ENCODE measurements around the gene CFTR. TPM values are rescaled to one million over a fixed set of nuclear protein-coding genes. Genes with fewer than 3 reads are reported as not detected.

The CFTR gene
- total and polyA plus RNA-seq, 10 of the 15 experiments (the other 5 are each of a cell fraction or from before 2014, with no cell fraction given) = 0.02 to 2.3 (median 0.21) TPM; not detected in 1

DNA sequence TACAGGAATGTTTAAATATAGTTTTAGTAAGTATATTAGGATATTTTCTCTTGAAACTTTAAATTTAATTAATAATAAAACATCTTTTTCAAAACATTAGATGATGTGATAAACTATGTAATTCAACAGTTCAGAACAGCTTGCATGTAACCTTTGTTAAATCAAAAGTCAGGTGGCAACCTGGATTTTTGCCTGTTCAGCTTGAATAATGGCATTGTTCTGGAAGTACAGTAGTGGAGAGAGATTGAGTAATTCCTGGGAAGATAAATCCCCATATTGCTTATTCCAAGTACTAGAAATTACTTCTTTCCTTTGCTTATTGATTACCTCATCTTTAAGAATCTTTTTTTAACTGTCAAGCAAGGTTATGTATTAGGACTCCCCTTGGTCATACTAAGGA is 20.1 kb upstream of the CFTR start:
- H3K79me2 ChIP-seq (ENCODE audit: control insufficient read depth, insufficient read depth, low read length) = no peaks in the 10 kb centered on the region
- no peak overlapping the region for H3K9ac ChIP-seq (ENCODE audit: control insufficient read depth, insufficient read depth, low read length)
- no peaks in the 10 kb centered on the region for H3K36me3 ChIP-seq (ENCODE audit: control insufficient read depth in 2 of 2, insufficient read depth in 2 of 2, low read length in 1 of 2)
- TF ChIP-seq ZZZ3 (IDR thresholded peaks at IDR 0.05; ENCODE audit: control insufficient read depth, insufficient read length, low read depth) = no peak
- TF ChIP-seq, protein P1, sequence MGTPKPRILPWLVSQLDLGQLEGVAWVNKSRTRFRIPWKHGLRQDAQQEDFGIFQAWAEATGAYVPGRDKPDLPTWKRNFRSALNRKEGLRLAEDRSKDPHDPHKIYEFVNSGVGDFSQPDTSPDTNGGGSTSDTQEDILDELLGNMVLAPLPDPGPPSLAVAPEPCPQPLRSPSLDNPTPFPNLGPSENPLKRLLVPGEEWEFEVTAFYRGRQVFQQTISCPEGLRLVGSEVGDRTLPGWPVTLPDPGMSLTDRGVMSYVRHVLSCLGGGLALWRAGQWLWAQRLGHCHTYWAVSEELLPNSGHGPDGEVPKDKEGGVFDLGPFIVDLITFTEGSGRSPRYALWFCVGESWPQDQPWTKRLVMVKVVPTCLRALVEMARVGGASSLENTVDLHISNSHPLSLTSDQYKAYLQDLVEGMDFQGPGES (IDR thresholded peaks at IDR 0.05) = no peak
- no peak for TF ChIP-seq CHD2 (IDR thresholded peaks at IDR 0.05; ENCODE audit: borderline replicate concordance, low read depth, low read length)
- TF ChIP-seq, protein P2, sequence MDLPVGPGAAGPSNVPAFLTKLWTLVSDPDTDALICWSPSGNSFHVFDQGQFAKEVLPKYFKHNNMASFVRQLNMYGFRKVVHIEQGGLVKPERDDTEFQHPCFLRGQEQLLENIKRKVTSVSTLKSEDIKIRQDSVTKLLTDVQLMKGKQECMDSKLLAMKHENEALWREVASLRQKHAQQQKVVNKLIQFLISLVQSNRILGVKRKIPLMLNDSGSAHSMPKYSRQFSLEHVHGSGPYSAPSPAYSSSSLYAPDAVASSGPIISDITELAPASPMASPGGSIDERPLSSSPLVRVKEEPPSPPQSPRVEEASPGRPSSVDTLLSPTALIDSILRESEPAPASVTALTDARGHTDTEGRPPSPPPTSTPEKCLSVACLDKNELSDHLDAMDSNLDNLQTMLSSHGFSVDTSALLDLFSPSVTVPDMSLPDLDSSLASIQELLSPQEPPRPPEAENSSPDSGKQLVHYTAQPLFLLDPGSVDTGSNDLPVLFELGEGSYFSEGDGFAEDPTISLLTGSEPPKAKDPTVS (IDR thresholded peaks at IDR 0.05; ENCODE audit: low read depth, low read length) = no peak
- TF ChIP-seq, protein P3, sequence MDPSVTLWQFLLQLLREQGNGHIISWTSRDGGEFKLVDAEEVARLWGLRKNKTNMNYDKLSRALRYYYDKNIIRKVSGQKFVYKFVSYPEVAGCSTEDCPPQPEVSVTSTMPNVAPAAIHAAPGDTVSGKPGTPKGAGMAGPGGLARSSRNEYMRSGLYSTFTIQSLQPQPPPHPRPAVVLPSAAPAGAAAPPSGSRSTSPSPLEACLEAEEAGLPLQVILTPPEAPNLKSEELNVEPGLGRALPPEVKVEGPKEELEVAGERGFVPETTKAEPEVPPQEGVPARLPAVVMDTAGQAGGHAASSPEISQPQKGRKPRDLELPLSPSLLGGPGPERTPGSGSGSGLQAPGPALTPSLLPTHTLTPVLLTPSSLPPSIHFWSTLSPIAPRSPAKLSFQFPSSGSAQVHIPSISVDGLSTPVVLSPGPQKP (IDR thresholded peaks at IDR 0.05; ENCODE audit: low read depth, low read length) = no peak
- TF ChIP-seq BMI1 (IDR thresholded peaks at IDR 0.05; ENCODE audit: borderline replicate concordance) = no peak
- no peak for TF ChIP-seq MEF2A (IDR thresholded peaks at IDR 0.05; ENCODE audit: insufficient read depth, low read depth, low read length)
- TF ChIP-seq, protein P4, sequence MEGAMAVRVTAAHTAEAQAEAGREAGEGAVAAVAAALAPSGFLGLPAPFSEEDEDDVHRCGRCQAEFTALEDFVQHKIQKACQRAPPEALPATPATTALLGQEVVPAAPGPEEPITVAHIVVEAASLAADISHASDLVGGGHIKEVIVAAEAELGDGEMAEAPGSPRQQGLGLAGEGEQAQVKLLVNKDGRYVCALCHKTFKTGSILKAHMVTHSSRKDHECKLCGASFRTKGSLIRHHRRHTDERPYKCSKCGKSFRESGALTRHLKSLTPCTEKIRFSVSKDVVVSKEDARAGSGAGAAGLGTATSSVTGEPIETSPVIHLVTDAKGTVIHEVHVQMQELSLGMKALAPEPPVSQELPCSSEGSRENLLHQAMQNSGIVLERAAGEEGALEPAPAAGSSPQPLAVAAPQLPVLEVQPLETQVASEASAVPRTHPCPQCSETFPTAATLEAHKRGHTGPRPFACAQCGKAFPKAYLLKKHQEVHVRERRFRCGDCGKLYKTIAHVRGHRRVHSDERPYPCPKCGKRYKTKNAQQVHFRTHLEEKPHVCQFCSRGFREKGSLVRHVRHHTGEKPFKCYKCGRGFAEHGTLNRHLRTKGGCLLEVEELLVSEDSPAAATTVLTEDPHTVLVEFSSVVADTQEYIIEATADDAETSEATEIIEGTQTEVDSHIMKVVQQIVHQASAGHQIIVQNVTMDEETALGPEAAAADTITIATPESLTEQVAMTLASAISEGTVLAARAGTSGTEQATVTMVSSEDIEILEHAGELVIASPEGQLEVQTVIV (IDR thresholded peaks at IDR 0.05; ENCODE audit: borderline replicate concordance, partially characterized antibody) = no peak
- no peak for TF ChIP-seq SMARCA5 (IDR thresholded peaks at IDR 0.05)
- TF ChIP-seq ZNF384 (IDR thresholded peaks at IDR 0.05; ENCODE audit: borderline replicate concordance, low read depth, low read length) = no peak
- no peak for TF ChIP-seq CBX3 (IDR thresholded peaks at IDR 0.05; ENCODE audit: borderline replicate concordance, low read depth)
- TF ChIP-seq JUNB (IDR thresholded peaks at IDR 0.05) = no peak
- no peak for TF ChIP-seq FOS (IDR thresholded peaks at IDR 0.05; ENCODE audit: borderline replicate concordance, extremely low read depth, insufficient read length)
- no peak for TF ChIP-seq GATAD2B (conservative IDR thresholded peaks at IDR 0.05; ENCODE audit: low read depth)
- TF ChIP-seq SIX5 (IDR thresholded peaks at IDR 0.05; ENCODE audit: low read depth, low read length, severe bottlenecking) = no peak
- no peak for TF ChIP-seq IKZF2 (IDR thresholded peaks at IDR 0.05)
- TF ChIP-seq NFIC (IDR thresholded peaks at IDR 0.05; ENCODE audit: low read depth, low read length) = no peak
- TF ChIP-seq TCF3 (IDR thresholded peaks at IDR 0.05; ENCODE audit: borderline replicate concordance, insufficient read depth, low read depth, low read length) = no peak
- TF ChIP-seq NBN (IDR thresholded peaks at IDR 0.05) = no peak
- TF ChIP-seq KAT2A (conservative IDR thresholded peaks at IDR 0.05; ENCODE audit: control insufficient read depth, low read depth, low read length) = no peak
- H3K27ac ChIP-seq (ENCODE audit: control insufficient read depth, insufficient read depth) = no peak overlapping the region
- ATAC-seq (no peak), DNase-seq (ENCODE audit: low read depth, low spot score) (no peak), FAIRE-seq (no peak)
- no peaks in the 10 kb centered on the region for H3K27me3 ChIP-seq (replicated peaks in 1 of 2; ENCODE audit: control insufficient read depth in 2 of 2, insufficient read depth in 2 of 2, low read length in 1 of 2)
- H3K9me3 ChIP-seq (replicated peaks; ENCODE audit: control insufficient read depth, insufficient read depth, low read length) = no peaks in the 10 kb centered on the region
- CTCF ChIA-PET = interaction anchor here (0.6 to 4.6 kb wide), 47 partner anchors 8 to 746 kb away, joined by 3 to 88 read pairs (median 5); partner anchors contain the start of gene CFTR
- H3K4me3 ChIP-seq = no peak overlapping the region
- in situ Hi-C loops (cut with MboI) = no loop called here
- no peak overlapping the region for H3K4me2 ChIP-seq (ENCODE audit: control insufficient read depth, insufficient read depth)
- no peaks in the 10 kb centered on the region for H3K4me1 ChIP-seq (ENCODE audit: control insufficient read depth, insufficient read depth, low read length)
- H2AFZ ChIP-seq (ENCODE audit: control insufficient read depth, low read depth, low read length) = no peak overlapping the region
- SMC1A ChIA-PET (ENCODE audit: uncharacterized antibody, unreplicated experiment) = interaction anchor here (0.6 to 3.2 kb wide), 37 partner anchors 9 to 735 kb away, joined by 3 to 53 read pairs (median 4); no protein-coding TSS in a partner anchor
- RAD21 ChIA-PET (ENCODE audit: unreplicated experiment) = interaction anchor here (0.6 to 2.6 kb wide), 19 partner anchors 8 to 581 kb away, joined by 3 to 52 read pairs (median 4); partner anchors contain the start of gene CFTR
- no TSS peak for BruUV-seq (replicated peaks)
- intact Hi-C loops (cut with micrococcal nuclease; ENCODE audit: unreplicated experiment) = loop anchor here (1.0 to 5.0 kb wide), 2 partner anchors 57 to 257 kb away; no protein-coding TSS in a partner anchor
- POLR2A ChIA-PET = interaction anchor here (1.2 kb wide), 2 partner anchors 15 to 22 kb away, joined by 3 read pairs; no protein-coding TSS in a partner anchor
- H4K20me1 ChIP-seq (ENCODE audit: control insufficient read depth, insufficient read depth) = no peaks in the 10 kb centered on the region

Measured in GM12878 (cell line).